GDM1 (cell line): ENCODE measurements around the gene SOX30.

Experiments
- DNase-seq: peaks from one replicate; lab custom pipeline; 2025; lab: John Stamatoyannopoulos, UW

Gene SOX30

GRCh38 chr5:157659868-157660660 is 7.8 kb upstream of the SOX30 start:
- no peak for DNase-seq

- no peak for DNase-seq
Observed at GRCh38 chr5:157658893-157659292, 6.7 kb upstream of the SOX30 start.

- DNase-seq, result no peak
Observed at GRCh38 chr5:157657516-157657915, 5.3 kb upstream of the SOX30 start.

GRCh38 chr5:157651623-157652376 is 438 bp downstream of the SOX30 start:
- no peak for DNase-seq

- DNase-seq, result no peak
Observed at GRCh38 chr5:157650991-157651611, 1.1 kb downstream of the SOX30 start.

GRCh38 chr5:157649101-157649500 is 3.1 kb downstream of the SOX30 start:
- DNase-seq, result no peak

- no peak for DNase-seq
Observed at GRCh38 chr5:157648275-157648990, 3.8 kb downstream of the SOX30 start.

GRCh38 chr5:157640406-157641066 is 11.7 kb downstream of the SOX30 start:
- DNase-seq, result no peak

- DNase-seq, result no peak
Observed at GRCh38 chr5:157630341-157630740, 21.9 kb downstream of the SOX30 start.

- no peak for DNase-seq
Observed at GRCh38 chr5:157626831-157627230, 25.4 kb downstream of the SOX30 start.

- no peak for DNase-seq
Observed at GRCh38 chr5:157624144-157624543, 28.1 kb downstream of the SOX30 start.

- no peak for DNase-seq
Observed at GRCh38 chr5:157620776-157621175, 31.5 kb downstream of the SOX30 start.

GRCh38 chr5:157618191-157618765 is 34.0 kb downstream of the SOX30 start:
- no peak for DNase-seq

- DNase-seq, result no peak
Observed at GRCh38 chr5:157616785-157617184, 35.5 kb downstream of the SOX30 start.

- no peak for DNase-seq
Observed at GRCh38 chr5:157613385-157614245, 38.6 kb downstream of the SOX30 start.

- DNase-seq, result no peak
Observed at GRCh38 chr5:157612581-157612980, 39.7 kb downstream of the SOX30 start.

- DNase-seq, result no peak
Observed at GRCh38 chr5:157611571-157612476, 40.4 kb downstream of the SOX30 start.

GRCh38 chr5:157610990-157611389 is 41.2 kb downstream of the SOX30 start:
- no peak for DNase-seq

- DNase-seq, result no peak
Observed at GRCh38 chr5:157608972-157609565, 43.2 kb downstream of the SOX30 start.
